H9 (cell line): ENCODE data around the gene LYPD5. TPM values are rescaled to one million over a fixed set of nuclear protein-coding genes. Genes with fewer than 3 reads are reported as not detected.

Source experiments
- DNase-seq: peaks from one replicate; pipeline ENCODE4 v3.0.0-alpha.2; 2017
- H2AFZ ChIP-seq: one replicate; pipeline ENCODE4 v1.6.1; 2013; ENCODE audit warnings: mild to moderate bottlenecking, low read length, control low read depth, moderate library complexity
- H2AK5ac ChIP-seq: 2 replicates; pipeline ENCODE4 v1.6.1; 2013; ENCODE audit warnings: low read length, control low read depth, mixed read lengths; ENCODE audit not compliant: insufficient read length
- H2BK120ac ChIP-seq: one replicate; pipeline ENCODE4 v1.6.1; 2013; ENCODE audit warnings: low read depth, mild to moderate bottlenecking, low read length, control low read depth, inconsistent platforms; ENCODE audit not compliant: poor library complexity, severe bottlenecking
- H2BK12ac ChIP-seq: 2 replicates; pipeline ENCODE4 v1.6.1; 2013; ENCODE audit warnings: low read length, control low read depth, mixed read lengths, low read depth; ENCODE audit not compliant: insufficient read length
- H2BK15ac ChIP-seq: 2 replicates; pipeline ENCODE4 v1.6.1; 2013; ENCODE audit warnings: low read depth, low read length, control low read depth
- H2BK20ac ChIP-seq: one replicate; pipeline ENCODE4 v1.6.1; 2013; ENCODE audit warnings: low read depth, mild to moderate bottlenecking, low read length, control low read depth, inconsistent platforms; ENCODE audit not compliant: poor library complexity, severe bottlenecking
- H2BK5ac ChIP-seq: 2 replicates; pipeline ENCODE4 v1.6.1; 2013; ENCODE audit warnings: low read length, control low read depth, mixed read lengths; ENCODE audit not compliant: insufficient read length
- H3K14ac ChIP-seq: 2 replicates; pipeline ENCODE4 v1.6.1; 2013; ENCODE audit warnings: low read length, control low read depth; ENCODE audit not compliant: insufficient read depth
- H3K18ac ChIP-seq: 2 replicates; pipeline ENCODE4 v1.6.1; 2013; ENCODE audit warnings: low read depth, mild to moderate bottlenecking, mixed read lengths, low read length, control low read depth; ENCODE audit not compliant: insufficient read length
- H3K23ac ChIP-seq: 2 replicates; pipeline ENCODE4 v1.6.1; 2013; ENCODE audit warnings: low read length, control low read depth, mixed read lengths, low read depth; ENCODE audit not compliant: insufficient read length
- H3K23me2 ChIP-seq: 2 replicates; pipeline ENCODE4 v1.6.1; 2013; ENCODE audit warnings: low read depth, mild to moderate bottlenecking, mixed read lengths, low read length, control low read depth; ENCODE audit not compliant: insufficient read length, poor library complexity, severe bottlenecking
- H3K27ac ChIP-seq: 2 replicates; pipeline ENCODE4 v1.5.1; 2013; ENCODE audit warnings: low read length, control low read depth, mixed read lengths, low read depth; ENCODE audit not compliant: insufficient read length
- H3K27me3 ChIP-seq: 2 replicates; pipeline ENCODE4 v1.6.1; 2013; ENCODE audit warnings: low read length, control low read depth, inconsistent platforms; ENCODE audit not compliant: insufficient read depth
- H3K4ac ChIP-seq: 2 replicates; pipeline ENCODE4 v1.6.1; 2013; ENCODE audit warnings: low read depth, mild to moderate bottlenecking, control low read depth, inconsistent platforms, low read length, moderate library complexity
- H3K4me1 ChIP-seq: 2 replicates; pipeline ENCODE4 v1.6.1; 2013; ENCODE audit warnings: low read length, control low read depth, inconsistent platforms; ENCODE audit not compliant: insufficient read depth
- H3K4me2 ChIP-seq: 2 replicates; pipeline ENCODE4 v1.6.1; 2013; ENCODE audit warnings: low read length, control low read depth, mixed read lengths; ENCODE audit not compliant: insufficient read length, insufficient read depth
- H3K56ac ChIP-seq: 2 replicates; pipeline ENCODE4 v1.6.1; 2013; ENCODE audit warnings: low read depth, mild to moderate bottlenecking, mixed read lengths, low read length, control low read depth; ENCODE audit not compliant: insufficient read length
- H3K79me1 ChIP-seq: 2 replicates; pipeline ENCODE4 v1.6.1; 2013; ENCODE audit warnings: low read depth, mild to moderate bottlenecking, moderate library complexity, low read length, control low read depth, inconsistent platforms; ENCODE audit not compliant: insufficient read depth, poor library complexity, severe bottlenecking
- H3K79me2 ChIP-seq: 2 replicates; pipeline ENCODE4 v1.6.1; 2013; ENCODE audit warnings: low read length, control low read depth, inconsistent platforms; ENCODE audit not compliant: insufficient read depth
- H3K9ac ChIP-seq: 2 replicates; pipeline ENCODE4 v1.6.1; 2013; ENCODE audit warnings: low read length, control low read depth, mixed read lengths; ENCODE audit not compliant: insufficient read length; ENCODE audit errors: extremely low read depth
- H3K9me3 ChIP-seq: one replicate; pipeline ENCODE4 v1.6.1; 2013; ENCODE audit warnings: low read depth, low read length, inconsistent platforms; ENCODE audit not compliant: control insufficient read depth
- H3T11ph ChIP-seq: one replicate; pipeline ENCODE4 v1.6.1; 2013; ENCODE audit warnings: mild to moderate bottlenecking, low read length, control low read depth, inconsistent platforms
- H4K20me1 ChIP-seq: one replicate; pipeline ENCODE4 v1.6.1; 2013; ENCODE audit not compliant: control insufficient read depth, insufficient read length, insufficient read depth
- H4K5ac ChIP-seq: 2 replicates; pipeline ENCODE4 v1.6.1; 2013; ENCODE audit warnings: low read depth, mild to moderate bottlenecking, mixed read lengths, low read length, control low read depth; ENCODE audit not compliant: insufficient read length
- H4K8ac ChIP-seq: replicated peaks from 2 replicates; pipeline ENCODE4 v1.6.1; 2013; ENCODE audit warnings: low read length, control low read depth, mixed read lengths, low read depth; ENCODE audit not compliant: insufficient read length
- H4K91ac ChIP-seq: 2 replicates; pipeline ENCODE4 v1.6.1; 2013; ENCODE audit warnings: low read depth, mild to moderate bottlenecking, moderate library complexity, mixed read lengths, low read length, control low read depth; ENCODE audit not compliant: insufficient read length
- H3K27ac Mint-ChIP-seq, 3 experiments: 2 replicates in 2 of 3; 3 replicates in 1 of 3; pipeline ENCODE4 v1.8.0; 2020 to 2021; ENCODE audit warnings: mixed read lengths in 3 of 3, mild to moderate bottlenecking in 1 of 3, moderate library complexity in 1 of 3
- H3K27me3 Mint-ChIP-seq: 2 replicates; pipeline ENCODE4 v1.8.0; 2021; ENCODE audit warnings: low read depth, mild to moderate bottlenecking, moderate library complexity, mixed read lengths
- H3K36me3 Mint-ChIP-seq, 3 experiments: 2 replicates in 2 of 3; 3 replicates in 1 of 3; pipeline ENCODE4 v1.8.0; 2020 to 2021; ENCODE audit warnings: low read depth in 3 of 3, mixed read lengths in 3 of 3; ENCODE audit not compliant: insufficient read depth in 1 of 3
- H3K4me1 Mint-ChIP-seq, 2 experiments: 2 replicates each; pipeline ENCODE4 v1.8.0; 2020; ENCODE audit warnings: mixed read lengths in 2 of 2
- H3K4me3 Mint-ChIP-seq, 2 experiments: 2 replicates in 1 of 2; 3 replicates in 1 of 2; pipeline ENCODE4 v1.8.0; 2020 to 2021; ENCODE audit warnings: mild to moderate bottlenecking in 2 of 2, mixed read lengths in 2 of 2, moderate library complexity in 1 of 2
- H3K9me3 Mint-ChIP-seq, 2 experiments: 2 replicates in 1 of 2; 3 replicates in 1 of 2; pipeline ENCODE4 v1.8.0; 2020; ENCODE audit warnings: mild to moderate bottlenecking in 2 of 2, mixed read lengths in 2 of 2, moderate library complexity in 1 of 2
- CTCF ChIP-seq: fragments of 200-600 bp; sonication (generic); conservative IDR thresholded peaks from 3 replicates; pipeline ENCODE4 v1.8.0; 2021; ENCODE audit warnings: antibody characterized with exemption, mild to moderate bottlenecking
- WGBS: extraction: QIAGEN DNeasy Blood & Tissue Kit; methylation state at CpG from one replicate; pipeline ENCODE4 v1.1.7; 2013; ENCODE audit warnings: missing lambda C conversion rate, low lambda C conversion rate, mixed read lengths; ENCODE audit not compliant: insufficient read length; ENCODE audit errors: extremely low coverage; 5-methylcytosine and 5-hydroxymethylcytosine counted together
- total RNA-seq: library from RNA; stranded (reverse); gene quantifications from 2 replicates; pipeline ENCODE4 v1.2.1, GENCODE V29; 2021

Gene LYPD5
- total RNA-seq, 1 experiment from 2014 or later: 0.50 TPM

DNA sequence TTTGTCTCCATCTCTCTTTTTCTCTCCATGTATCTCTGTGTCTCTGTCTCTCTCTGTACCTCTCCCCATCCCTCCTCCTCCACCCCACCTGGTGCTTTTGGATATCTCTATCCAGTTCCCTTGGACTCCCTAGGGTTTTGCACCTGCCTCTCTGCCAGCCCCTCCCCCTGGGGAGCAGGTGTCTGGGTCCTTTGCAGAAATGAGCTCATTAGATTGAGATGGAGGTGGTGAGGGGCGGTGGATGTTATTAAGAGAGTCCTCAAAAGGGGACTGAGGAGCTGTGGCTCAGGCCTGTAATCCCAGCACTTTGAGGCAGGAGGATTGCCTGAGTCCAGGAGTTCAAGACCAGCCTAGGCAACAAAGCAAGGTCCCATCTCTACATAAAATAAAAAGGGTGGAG is 23.6 kb downstream of the LYPD5 start:
- Histone ChIP-seq H2BK120ac (no peak overlapping the region), H3T11ph (no peak overlapping the region), H3K23ac (no peak overlapping the region), H3K4me2 (no peak overlapping the region), H3K56ac (no peak overlapping the region), H2BK20ac (no peak overlapping the region), H3K27ac (no peak overlapping the region), H3K18ac (no peak overlapping the region), H3K79me2 (no peaks in the 10 kb centered on the region), H3K14ac (no peak overlapping the region), H3K4me1 (peaks cover 4% of the 10 kb centered on the region; the same call in 1 of the 2 replicates), H4K20me1 (no peaks in the 10 kb centered on the region), H2BK12ac (no peak overlapping the region), H3K9ac (no peak overlapping the region), H3K27me3 (peaks cover under 1% of the 10 kb centered on the region; the same call in 1 of the 2 replicates), H2AK5ac (no peak overlapping the region), H2BK15ac (no peak overlapping the region), H3K9me3 (no peaks in the 10 kb centered on the region), H4K8ac (no peak overlapping the region), H4K5ac (no peak overlapping the region), H3K4ac (no peak overlapping the region), H4K91ac (no peak overlapping the region), H3K79me1 (no peaks in the 10 kb centered on the region), H2BK5ac (no peak overlapping the region), H3K23me2 (peaks cover 6% of the 10 kb centered on the region), H2AFZ (no peak overlapping the region)
- no CpG with 5 or more reads among the region's 1 CpG for WGBS
- Mint-ChIP-seq H3K27ac (no peak overlapping the region), H3K9me3 (no peaks in the 10 kb centered on the region; a peak in 2 of 5 replicates), H3K27me3 (peaks cover 54% of the 10 kb centered on the region), H3K4me1 (peaks cover 35 to 45% of the 10 kb centered on the region in 2 experiments), H3K36me3 (no peaks in the 10 kb centered on the region; a peak in 1 of 7 replicates), H3K4me3 (no peak overlapping the region)
- TF ChIP-seq CTCF: no peak
- DNase-seq: no peak
